GM10847 (cell line): ENCODE results near the gene P2RY2.

Experiments used
- POLR2A ChIP-seq: IDR thresholded peaks from 2 replicates; pipeline ENCODE4 v1.6.1; 2011; ENCODE audit not compliant: insufficient read length; ENCODE audit errors: extremely low read depth

P2RY2 gene

GRCh38 chr11:73260127-73260457, 42.0 kb downstream of the P2RY2 start:
- TF ChIP-seq POLR2A = no peak

GRCh38 chr11:73262851-73263495, 44.9 kb downstream of the P2RY2 start:
- TF ChIP-seq POLR2A = no peak

GRCh38 chr11:73263640-73264039, 45.6 kb downstream of the P2RY2 start:
- no peak for TF ChIP-seq POLR2A

- no peak for TF ChIP-seq POLR2A
Observed at GRCh38 chr11:73265278-73265810, 47.3 kb downstream of the P2RY2 start.

GRCh38 chr11:73265853-73266645, 48.0 kb downstream of the P2RY2 start:
- TF ChIP-seq POLR2A = no peak

GRCh38 chr11:73266646-73267020, 48.6 kb downstream of the P2RY2 start:
- TF ChIP-seq POLR2A = no peak

GRCh38 chr11:73267122-73267846, 49.2 kb downstream of the P2RY2 start:
- no peak for TF ChIP-seq POLR2A

- no peak for TF ChIP-seq POLR2A
Observed at GRCh38 chr11:73267906-73268540, 49.9 kb downstream of the P2RY2 start.

- no peak for TF ChIP-seq POLR2A
Observed at GRCh38 chr11:73268671-73269271, 50.7 kb downstream of the P2RY2 start.

- no peak for TF ChIP-seq POLR2A
Observed at GRCh38 chr11:73269459-73270015, 51.5 kb downstream of the P2RY2 start.

GRCh38 chr11:73270016-73270854, 52.2 kb downstream of the P2RY2 start:
- TF ChIP-seq POLR2A = no peak

- no peak for TF ChIP-seq POLR2A
Observed at GRCh38 chr11:73270855-73271477, 52.9 kb downstream of the P2RY2 start.

GRCh38 chr11:73271936-73272679, 54.0 kb downstream of the P2RY2 start, which contains the start of gene P2RY6:
P2RY6 (plus strand) TSS chr11:73272338; CDS start chr11:73296519, 24,181 bp downstream.
- TF ChIP-seq POLR2A = no peak

- no peak for TF ChIP-seq POLR2A
Observed at GRCh38 chr11:73272680-73273038, 54.6 kb downstream of the P2RY2 start.
